CD4-positive, alpha-beta T cell treated with Interleukin-4 for 1 hour (primary cell): ENCODE data around the gene FBRSL1.
"Not testable (repeated sequence)": the region's sequence is repeated elsewhere in the genome, so short reads cannot be mapped to it uniquely, and the experiment has no call there.

ENCODE experiments used
- DNase-seq, 2 donors: peaks; one replicate each; pipeline ENCODE4 v3.0.0-alpha.2; 2020 to 2022

The FBRSL1 gene

DNA sequence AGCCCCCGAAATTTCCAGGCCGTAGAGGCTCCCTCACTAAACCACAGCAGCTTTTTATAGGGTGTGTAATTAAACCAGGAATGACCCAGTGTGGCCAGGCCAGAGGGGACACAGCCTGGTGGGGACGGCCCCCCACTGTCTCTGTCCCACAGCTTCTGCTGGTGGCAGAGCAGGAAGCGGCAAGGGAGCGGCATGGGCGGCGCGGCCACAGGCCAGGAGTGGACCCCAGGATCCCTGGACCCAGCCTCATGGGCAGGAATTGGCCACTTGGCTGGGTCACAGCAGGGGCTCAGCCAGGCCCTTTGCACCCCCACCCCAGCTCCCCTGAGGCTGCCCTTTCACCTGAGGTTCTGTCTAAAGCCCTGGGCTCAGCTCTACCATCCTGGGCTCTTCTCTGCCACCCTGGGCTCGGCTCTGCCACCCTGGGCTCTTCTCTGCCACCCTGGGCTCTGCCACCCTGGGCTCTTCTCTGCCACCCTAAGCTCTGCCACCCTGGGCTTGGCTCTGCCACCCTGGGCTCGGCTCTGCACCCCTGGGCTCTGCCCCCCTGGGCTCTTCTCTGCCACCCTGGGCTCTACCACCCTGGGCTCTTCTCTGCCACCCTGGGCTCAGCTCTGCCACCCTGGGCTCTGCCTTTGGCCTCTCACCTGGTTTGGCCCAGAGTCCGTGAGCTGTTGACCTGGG, 39.3 kb downstream of the FBRSL1 start:
- DNase-seq: no peak

GRCh38 chr12:132529906-132530305, 40.0 kb downstream of the FBRSL1 start:
- no peak for DNase-seq

GRCh38 chr12:132530447-132530846, 40.5 kb downstream of the FBRSL1 start:
- no peak for DNase-seq

- DNase-seq: no peak
Observed at GRCh38 chr12:132530851-132531250, 40.9 kb downstream of the FBRSL1 start.

- DNase-seq: not testable (repeated sequence)
Observed at GRCh38 chr12:132532711-132533583, 43.0 kb downstream of the FBRSL1 start.

- no peak for DNase-seq
Observed at GRCh38 chr12:132533584-132533958, 43.6 kb downstream of the FBRSL1 start.

GRCh38 chr12:132534076-132534475, 44.1 kb downstream of the FBRSL1 start:
- DNase-seq: no peak

- no peak for DNase-seq
Observed at GRCh38 chr12:132535019-132535418, 45.1 kb downstream of the FBRSL1 start.

- no peak for DNase-seq
Observed at GRCh38 chr12:132536102-132536876, 46.3 kb downstream of the FBRSL1 start.

DNA sequence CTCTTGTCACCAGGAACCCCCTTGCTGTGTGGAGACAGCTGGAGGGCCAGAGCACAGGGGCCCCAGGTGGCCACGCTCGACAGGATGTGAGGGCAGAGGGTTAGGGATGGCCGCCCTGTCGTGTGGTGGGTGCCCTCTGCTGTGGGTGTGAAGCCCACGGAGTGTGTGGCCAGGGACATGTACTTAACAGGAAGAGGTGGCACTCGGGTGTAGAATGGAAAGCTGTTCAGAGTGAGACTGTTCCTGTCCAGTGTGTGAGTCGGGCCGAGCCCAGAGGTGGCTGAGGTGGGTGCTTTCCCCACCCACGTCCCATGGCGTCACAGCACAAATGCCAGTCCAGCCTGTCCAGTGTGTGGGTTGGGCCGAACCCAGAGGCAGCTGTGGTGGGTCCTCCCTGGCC, 47.1 kb downstream of the FBRSL1 start:
- DNase-seq: no peak

- no peak for DNase-seq
Observed at GRCh38 chr12:132537836-132538662, 48.1 kb downstream of the FBRSL1 start.

- DNase-seq: no peak
Observed at GRCh38 chr12:132538663-132538990, 48.7 kb downstream of the FBRSL1 start.

DNA sequence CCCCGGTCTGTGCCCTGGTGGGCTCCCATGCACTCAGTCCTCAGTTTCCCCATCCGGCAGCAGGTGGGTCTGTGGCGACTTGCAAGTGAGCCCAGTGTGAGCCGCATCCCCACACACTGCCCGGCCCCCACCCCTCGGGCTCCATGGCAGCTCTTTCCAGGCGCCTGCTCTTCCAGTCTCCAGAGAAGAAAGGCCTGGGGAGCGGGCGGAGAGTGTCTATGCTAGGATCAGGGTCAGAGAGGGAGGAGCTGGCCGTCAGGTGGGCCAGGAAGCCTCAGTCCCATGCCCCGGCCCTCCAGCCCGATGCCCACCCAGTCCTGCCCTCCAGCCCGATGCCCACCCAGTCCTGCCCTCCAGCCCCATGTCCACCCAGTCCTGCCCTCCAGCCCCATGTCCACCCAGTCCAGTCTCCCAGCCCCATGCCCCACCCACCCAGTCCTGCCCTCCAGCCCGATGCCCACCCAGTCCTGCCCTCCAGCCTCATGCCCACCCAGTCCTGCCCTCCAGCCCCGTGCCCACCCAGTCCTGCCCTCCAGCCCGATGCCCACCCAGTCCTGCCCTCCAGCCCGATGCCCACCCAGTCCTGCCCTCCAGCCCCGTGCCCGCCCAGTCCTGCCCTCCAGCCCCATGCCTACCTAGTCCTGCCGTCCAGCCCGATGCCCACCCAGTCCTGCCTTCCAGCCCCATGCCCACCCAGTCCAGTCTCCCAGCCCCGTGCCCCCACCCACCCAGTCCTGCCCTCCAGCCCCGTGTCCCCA, 49.2 kb downstream of the FBRSL1 start:
- no peak for DNase-seq

DNA sequence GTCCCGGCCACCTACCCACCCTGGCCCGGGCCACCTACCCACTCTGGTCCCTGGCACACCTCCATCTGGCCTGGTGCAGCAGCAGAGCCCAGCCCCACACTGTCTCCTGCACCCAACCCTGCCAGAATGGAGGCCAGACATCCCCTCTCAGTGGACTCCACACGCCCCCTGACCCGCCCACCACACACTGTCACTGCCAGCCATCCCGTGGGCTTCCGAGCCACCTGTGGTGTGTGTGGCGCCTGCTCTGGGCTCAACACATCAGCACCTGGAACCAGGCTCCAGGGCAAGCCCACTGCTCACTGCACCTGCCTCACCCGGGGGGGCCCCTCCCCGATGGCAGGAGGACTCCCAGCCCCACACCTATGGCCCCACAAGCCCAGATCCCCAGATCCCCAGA, 50.5 kb downstream of the FBRSL1 start:
- no peak for DNase-seq

- no peak for DNase-seq
Observed at GRCh38 chr12:132541200-132541599, 51.2 kb downstream of the FBRSL1 start.

GRCh38 chr12:132541996-132542395, 52.0 kb downstream of the FBRSL1 start:
- no peak for DNase-seq

DNA sequence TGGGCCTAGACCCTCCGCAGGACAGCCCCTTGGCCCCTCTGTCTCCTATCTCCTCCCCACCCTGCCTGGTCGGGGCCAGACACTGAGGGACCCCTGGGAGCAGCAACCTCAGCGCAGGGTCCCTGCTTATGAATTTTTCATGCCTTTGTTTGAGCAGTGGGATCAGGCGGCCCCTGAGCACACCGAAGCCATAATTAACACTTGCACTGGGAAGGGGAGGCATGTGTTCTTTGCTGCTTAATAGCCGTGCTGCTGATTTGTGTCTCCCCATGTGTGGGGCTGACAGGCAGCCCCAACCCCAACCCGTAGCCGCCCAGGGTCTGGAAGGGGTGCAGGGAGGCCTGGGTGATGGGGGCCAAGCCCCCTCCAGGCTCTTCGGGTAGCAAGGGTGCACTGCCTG, 52.7 kb downstream of the FBRSL1 start:
- DNase-seq: no peak

DNA sequence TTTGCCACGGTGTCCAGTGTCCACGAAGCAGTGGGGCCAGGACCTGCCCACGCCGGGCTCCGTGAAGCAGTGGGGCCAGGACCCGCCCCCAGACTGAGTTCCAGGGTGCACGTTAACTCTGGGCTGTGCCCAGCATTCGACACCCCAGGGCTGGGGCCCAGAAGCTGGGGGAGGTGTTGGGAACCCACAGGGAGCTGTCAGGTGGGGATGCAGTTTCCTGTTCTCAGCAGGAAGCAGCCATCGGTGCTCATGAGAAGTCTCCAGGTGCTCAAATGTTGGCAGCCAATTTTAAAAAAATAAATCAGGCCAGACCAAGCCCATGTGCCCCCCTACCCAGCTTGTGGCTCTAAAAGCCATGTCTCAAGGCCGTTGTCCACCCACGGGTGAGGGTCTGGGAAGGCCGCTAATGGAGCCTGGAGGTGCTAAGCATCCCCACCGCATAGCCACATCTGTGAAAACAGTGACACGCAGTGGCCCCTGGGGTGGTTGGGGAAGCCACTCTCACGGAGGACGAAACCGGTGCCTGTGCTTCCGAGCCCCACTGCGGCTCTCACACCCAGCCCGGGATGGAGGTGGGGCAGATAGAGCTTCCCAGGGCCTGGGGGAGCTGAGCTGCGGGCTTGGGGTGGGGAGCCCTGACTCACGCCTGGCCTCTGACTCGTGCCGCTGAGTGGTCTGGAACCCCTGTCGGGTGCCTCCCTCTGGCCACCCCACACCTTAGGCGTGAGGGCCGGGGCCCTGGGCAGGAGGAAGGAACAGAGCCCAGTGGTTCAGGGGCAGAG, 53.5 kb downstream of the FBRSL1 start:
- DNase-seq: no peak

GRCh38 chr12:132544080-132544397, 54.1 kb downstream of the FBRSL1 start:
- DNase-seq: no peak

DNA sequence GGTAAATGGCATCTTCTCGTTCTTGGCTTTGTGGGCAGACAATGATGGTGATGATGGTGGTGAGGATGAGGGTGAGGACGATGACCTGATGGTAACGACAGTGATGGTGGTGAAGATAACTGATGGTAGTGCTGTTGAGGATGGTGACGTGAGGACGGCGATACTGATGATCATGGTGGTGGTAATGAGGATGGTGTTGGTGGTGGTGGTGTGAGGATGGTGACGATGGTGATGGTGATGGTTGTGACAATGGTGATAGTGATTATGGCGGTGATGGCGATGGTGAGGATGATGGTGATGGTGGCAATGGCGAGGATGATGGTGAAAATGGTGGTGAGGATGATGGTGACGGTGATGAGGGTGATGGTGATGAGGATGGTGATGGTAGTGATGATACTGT, 54.5 kb downstream of the FBRSL1 start:
- DNase-seq: no peak
